Panc1 (cell line): ENCODE results near the gene KNDC1. TPM values are rescaled to one million over a fixed set of nuclear protein-coding genes. Genes with fewer than 3 reads are reported as not detected.

ENCODE experiments used
- ATAC-seq: fragments of 200-7000 bp; cut with Tn5 transposase; 2 replicates; pipeline ENCODE4 v1.9.1; 2020; ENCODE audit warnings: mild to moderate bottlenecking, moderate library complexity
- BruUV-seq: library from RNA; stranded (reverse); fragments of 400-500 nt; replicated peaks from 2 replicates; lab custom pipeline; 2021; lab: Mats Ljungman, UMichigan
- CTCF ChIA-PET: fragments of 300-600 bp; sonication (Branson Sonifier 250); formaldehyde crosslinking; loops from one replicate; lab custom pipeline; 2022; ENCODE audit warnings: antibody characterized with exemption; lab: Charles Lee
- POLR2A ChIA-PET: fragments of 300-600 bp; sonication (Branson Sonifier 250); formaldehyde crosslinking; loops from one replicate; lab custom pipeline; 2022; ENCODE audit warnings: antibody characterized with exemption; lab: Charles Lee
- DNase-seq: peaks from one replicate; pipeline ENCODE4 v3.0.0-alpha.2; 2010; ENCODE audit warnings: low read depth, low spot score
- H3K27ac ChIP-seq: 2 replicates; pipeline ENCODE4 v1.5.1; 2011; ENCODE audit warnings: mild to moderate bottlenecking, low read length, inconsistent platforms
- H3K27me3 ChIP-seq: fragments of 200-500 bp; sonication (Bioruptor generic); 2 replicates; pipeline ENCODE4 v1.6.0; 2014; ENCODE audit warnings: low read length, inconsistent platforms; ENCODE audit not compliant: control insufficient read depth, insufficient read depth
- H3K36me3 ChIP-seq: fragments of 200-500 bp; sonication (Bioruptor generic); 2 replicates; pipeline ENCODE4 v1.5.1; 2014; ENCODE audit warnings: inconsistent platforms, mild to moderate bottlenecking, low read length, moderate library complexity; ENCODE audit not compliant: control insufficient read depth, insufficient read depth
- H3K4me1 ChIP-seq: 2 replicates; pipeline ENCODE4 v1.5.1; 2011; ENCODE audit warnings: inconsistent platforms, mild to moderate bottlenecking, low read length, moderate library complexity; ENCODE audit not compliant: control insufficient read depth, insufficient read depth
- H3K4me3 ChIP-seq, 2 experiments: 2 replicates each; pipeline ENCODE4 v1.5.1; 2011 to 2012; ENCODE audit warnings: low read depth in 2 of 2, low read length in 2 of 2, mild to moderate bottlenecking in 2 of 2, inconsistent platforms in 1 of 2, moderate library complexity in 1 of 2
- H3K9me3 ChIP-seq: fragments of 200-500 bp; sonication (Bioruptor generic); 2 replicates; pipeline ENCODE4 v1.5.1; 2014; ENCODE audit warnings: low read depth, mild to moderate bottlenecking, inconsistent platforms, low read length, moderate library complexity; ENCODE audit not compliant: control insufficient read depth, insufficient read depth
- POLR2AphosphoS5 ChIP-seq: IDR thresholded peaks from 2 replicates; pipeline ENCODE4 v1.6.1; 2012; ENCODE audit warnings: mild to moderate bottlenecking, low read depth, low read length, moderate library complexity
- SIN3A ChIP-seq: IDR thresholded peaks from 2 replicates; pipeline ENCODE4 v1.6.1; 2012; ENCODE audit warnings: low read depth, mild to moderate bottlenecking, low read length, moderate library complexity, borderline replicate concordance; ENCODE audit not compliant: insufficient read depth
- TCF7L2 ChIP-seq: IDR thresholded peaks from 2 replicates; pipeline ENCODE4 v1.6.1; 2011; ENCODE audit warnings: mild to moderate bottlenecking, low read depth, low read length, inconsistent platforms
- in situ Hi-C: cut with HindIII; loops from 2 replicates; pipeline ENCODE4 v1.10.0; 2016; ENCODE audit warnings: low sequenced_read_pairs, low pct_unique_long_range_greater_than_20kb
- intact Hi-C: fragments of 100-400 bp; cut with micrococcal nuclease; formaldehyde crosslinking; loops from one replicate; pipeline ENCODE4 v1.10.0; 2022; ENCODE audit not compliant: unreplicated experiment
- total RNA-seq: library from RNA; stranded (reverse); gene quantifications from one replicate; pipeline ENCODE4 v1.2.1, GENCODE V29; 2021; ENCODE audit not compliant: unreplicated experiment
- TF ChIP-seq, protein P1 (sequence below), 2 experiments: IDR thresholded peaks; 2 replicates each; pipeline ENCODE4 v1.6.1; 2011 to 2012; ENCODE audit warnings: low read depth in 2 of 2, control low read depth in 1 of 2, low read length in 1 of 2, mild to moderate bottlenecking in 1 of 2, moderate library complexity in 1 of 2; ENCODE audit not compliant: insufficient read depth in 1 of 2
- TF ChIP-seq, protein P2 (sequence below): fragments of 450-650 bp; IDR thresholded peaks from 2 replicates; pipeline ENCODE4 v1.5.1; 2017; ENCODE audit warnings: mild to moderate bottlenecking

Gene KNDC1
- total RNA-seq, 1 experiment from 2014 or later, result 2.6 TPM

DNA sequence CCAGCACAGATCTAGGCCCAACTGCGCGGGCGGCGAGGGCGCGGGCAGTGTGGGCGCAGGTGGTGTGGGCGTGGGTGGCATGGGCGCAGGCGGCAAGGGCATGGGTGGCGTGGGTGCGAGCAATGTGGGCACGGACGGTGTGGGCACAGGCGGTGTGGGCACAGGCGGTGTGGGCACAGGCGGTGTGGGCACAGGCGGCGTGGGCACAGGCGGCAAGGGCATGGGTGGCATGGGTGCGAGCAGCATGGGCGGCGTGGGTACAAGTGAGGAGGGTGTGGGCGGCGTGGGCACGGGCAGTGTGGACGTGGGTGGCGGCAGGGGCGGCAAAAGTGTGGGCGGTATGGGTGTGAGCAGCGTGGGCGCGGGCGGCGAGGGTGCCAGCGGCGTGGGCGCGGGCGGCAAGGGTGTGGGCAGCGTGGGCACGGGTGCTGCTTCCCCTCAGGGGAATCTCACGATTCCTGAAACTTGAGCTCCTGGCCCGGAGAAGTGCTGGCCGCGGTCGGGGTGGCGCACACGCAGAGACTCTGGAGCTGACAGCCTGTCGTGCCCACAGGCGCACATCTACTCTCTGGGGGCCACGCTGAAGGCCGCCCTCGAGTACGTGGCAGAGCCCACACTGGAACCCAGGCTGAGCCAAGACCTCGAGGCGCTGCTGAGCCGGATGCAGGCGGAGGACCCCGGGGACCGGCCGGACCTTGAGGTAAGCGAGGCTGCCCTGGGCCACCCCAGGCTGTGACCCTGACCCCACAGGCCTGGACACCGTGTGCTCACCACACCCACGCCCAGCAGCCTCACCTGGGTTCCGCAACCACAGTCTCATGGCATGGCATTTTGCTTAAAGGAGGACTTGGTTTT lies 23.0 kb downstream of the KNDC1 start:
- Histone ChIP-seq H3K36me3 (no peaks in the 10 kb centered on the region), H3K9me3 (no peaks in the 10 kb centered on the region), H3K4me1 (no peaks in the 10 kb centered on the region), H3K4me3 (no peak overlapping the region), H3K27me3 (no peaks in the 10 kb centered on the region), H3K27ac (no peak overlapping the region)
- BruUV-seq, result no TSS peak
- no peak for ATAC-seq
- in situ Hi-C loops, result no loop called here
- ChIA-PET CTCF (no interaction called here), POLR2A (no interaction called here)
- intact Hi-C loops, result no loop called here
- TF ChIP-seq TCF7L2 (no peak), POLR2AphosphoS5 (no peak)
- TF ChIP-seq, protein P1, sequence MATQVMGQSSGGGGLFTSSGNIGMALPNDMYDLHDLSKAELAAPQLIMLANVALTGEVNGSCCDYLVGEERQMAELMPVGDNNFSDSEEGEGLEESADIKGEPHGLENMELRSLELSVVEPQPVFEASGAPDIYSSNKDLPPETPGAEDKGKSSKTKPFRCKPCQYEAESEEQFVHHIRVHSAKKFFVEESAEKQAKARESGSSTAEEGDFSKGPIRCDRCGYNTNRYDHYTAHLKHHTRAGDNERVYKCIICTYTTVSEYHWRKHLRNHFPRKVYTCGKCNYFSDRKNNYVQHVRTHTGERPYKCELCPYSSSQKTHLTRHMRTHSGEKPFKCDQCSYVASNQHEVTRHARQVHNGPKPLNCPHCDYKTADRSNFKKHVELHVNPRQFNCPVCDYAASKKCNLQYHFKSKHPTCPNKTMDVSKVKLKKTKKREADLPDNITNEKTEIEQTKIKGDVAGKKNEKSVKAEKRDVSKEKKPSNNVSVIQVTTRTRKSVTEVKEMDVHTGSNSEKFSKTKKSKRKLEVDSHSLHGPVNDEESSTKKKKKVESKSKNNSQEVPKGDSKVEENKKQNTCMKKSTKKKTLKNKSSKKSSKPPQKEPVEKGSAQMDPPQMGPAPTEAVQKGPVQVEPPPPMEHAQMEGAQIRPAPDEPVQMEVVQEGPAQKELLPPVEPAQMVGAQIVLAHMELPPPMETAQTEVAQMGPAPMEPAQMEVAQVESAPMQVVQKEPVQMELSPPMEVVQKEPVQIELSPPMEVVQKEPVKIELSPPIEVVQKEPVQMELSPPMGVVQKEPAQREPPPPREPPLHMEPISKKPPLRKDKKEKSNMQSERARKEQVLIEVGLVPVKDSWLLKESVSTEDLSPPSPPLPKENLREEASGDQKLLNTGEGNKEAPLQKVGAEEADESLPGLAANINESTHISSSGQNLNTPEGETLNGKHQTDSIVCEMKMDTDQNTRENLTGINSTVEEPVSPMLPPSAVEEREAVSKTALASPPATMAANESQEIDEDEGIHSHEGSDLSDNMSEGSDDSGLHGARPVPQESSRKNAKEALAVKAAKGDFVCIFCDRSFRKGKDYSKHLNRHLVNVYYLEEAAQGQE (IDR thresholded peaks at IDR 0.05; ENCODE audit: insufficient read depth in 1 of 2, low read depth in 2 of 2, low read length in 1 of 2), result no peak
- TF ChIP-seq, protein P2, sequence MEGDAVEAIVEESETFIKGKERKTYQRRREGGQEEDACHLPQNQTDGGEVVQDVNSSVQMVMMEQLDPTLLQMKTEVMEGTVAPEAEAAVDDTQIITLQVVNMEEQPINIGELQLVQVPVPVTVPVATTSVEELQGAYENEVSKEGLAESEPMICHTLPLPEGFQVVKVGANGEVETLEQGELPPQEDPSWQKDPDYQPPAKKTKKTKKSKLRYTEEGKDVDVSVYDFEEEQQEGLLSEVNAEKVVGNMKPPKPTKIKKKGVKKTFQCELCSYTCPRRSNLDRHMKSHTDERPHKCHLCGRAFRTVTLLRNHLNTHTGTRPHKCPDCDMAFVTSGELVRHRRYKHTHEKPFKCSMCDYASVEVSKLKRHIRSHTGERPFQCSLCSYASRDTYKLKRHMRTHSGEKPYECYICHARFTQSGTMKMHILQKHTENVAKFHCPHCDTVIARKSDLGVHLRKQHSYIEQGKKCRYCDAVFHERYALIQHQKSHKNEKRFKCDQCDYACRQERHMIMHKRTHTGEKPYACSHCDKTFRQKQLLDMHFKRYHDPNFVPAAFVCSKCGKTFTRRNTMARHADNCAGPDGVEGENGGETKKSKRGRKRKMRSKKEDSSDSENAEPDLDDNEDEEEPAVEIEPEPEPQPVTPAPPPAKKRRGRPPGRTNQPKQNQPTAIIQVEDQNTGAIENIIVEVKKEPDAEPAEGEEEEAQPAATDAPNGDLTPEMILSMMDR, result no peak
- DNase-seq, result no peak

DNA sequence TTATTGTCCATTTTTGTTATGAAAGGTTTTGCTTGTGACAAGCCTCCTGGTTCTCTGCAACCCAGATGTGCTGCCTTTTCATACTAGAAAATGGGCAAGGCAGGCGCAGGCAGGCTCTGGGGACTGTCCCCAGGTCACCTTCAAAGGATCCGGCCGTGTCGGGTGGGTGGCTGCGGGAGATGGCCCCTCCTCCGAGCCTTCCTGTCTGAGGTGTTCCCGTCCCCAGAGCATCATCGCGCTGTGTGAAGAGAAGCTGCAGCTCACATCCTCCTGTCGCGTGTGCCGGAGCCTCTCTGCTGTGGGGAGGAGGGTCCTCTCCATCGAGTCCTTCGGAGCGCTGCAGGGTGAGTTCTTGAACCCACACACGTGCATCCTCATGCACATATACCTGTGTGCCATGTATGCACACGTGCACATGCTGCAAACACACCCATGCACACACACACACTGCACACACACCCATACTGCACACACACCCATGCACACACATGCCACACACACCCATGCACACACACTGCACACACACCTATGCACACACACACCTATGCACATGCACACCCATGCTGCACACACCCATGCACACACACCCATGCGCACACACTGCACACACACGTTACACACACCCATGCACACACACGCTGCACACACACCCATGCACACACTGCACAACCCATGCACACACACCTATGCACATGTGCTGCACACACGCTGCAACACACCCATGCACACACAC lies 23.8 kb downstream of the KNDC1 start:
- no TSS peak for BruUV-seq
- intact Hi-C loops, result no loop called here
- no peak overlapping the region for H3K4me3 ChIP-seq
- ChIA-PET POLR2A (no interaction called here), CTCF (no interaction called here)
- DNase-seq (no peak), ATAC-seq (no peak)
- H3K27ac ChIP-seq, result no peak overlapping the region
- no peaks in the 10 kb centered on the region for H3K27me3 ChIP-seq
- no peaks in the 10 kb centered on the region for H3K9me3 ChIP-seq
- no peaks in the 10 kb centered on the region for H3K4me1 ChIP-seq
- in situ Hi-C loops, result no loop called here
- no peaks in the 10 kb centered on the region for H3K36me3 ChIP-seq
- TF ChIP-seq POLR2AphosphoS5, result no peak
- no peak for TF ChIP-seq SIN3A
- no peak for TF ChIP-seq TCF7L2
- TF ChIP-seq, protein P1 (IDR thresholded peaks at IDR 0.05; ENCODE audit: insufficient read depth in 1 of 2, low read depth in 2 of 2, low read length in 1 of 2), result no peak
